ENCODE results near the gene MS4A8.

MS4A8 gene

GRCh38 chr11:60717956-60718355 is 18.5 kb downstream of the MS4A8 start:
- Histone ChIP-seq H3K9me3 (ENCODE audit: severe bottlenecking) (peaks cover 3% of the 10 kb centered on the region), H3K27ac (no peak overlapping the region), H3K36me3 (no peaks in the 10 kb centered on the region), H3K4me3 (ENCODE audit: low read depth, low read length) (no peak overlapping the region), H3K27me3 (ENCODE audit: insufficient read depth, low read depth, severe bottlenecking) (peaks cover 5% of the 10 kb centered on the region)
- no peak for DNase-seq
- no peak for TF ChIP-seq CTCF (IDR thresholded peaks at IDR 0.05; ENCODE audit: low read depth, low read length)

GRCh38 chr11:60718524-60719316 is 19.3 kb downstream of the MS4A8 start:
- Histone ChIP-seq H3K36me3 (no peaks in the 10 kb centered on the region), H3K27me3 (ENCODE audit: insufficient read depth, low read depth, severe bottlenecking) (peaks cover 11% of the 10 kb centered on the region), H3K9me3 (ENCODE audit: severe bottlenecking) (peaks cover 3% of the 10 kb centered on the region), H3K4me3 (ENCODE audit: low read depth, low read length) (no peak overlapping the region), H3K27ac (no peak overlapping the region)
- TF ChIP-seq CTCF (IDR thresholded peaks at IDR 0.05; ENCODE audit: low read depth, low read length), result no peak
- no peak for DNase-seq

- Histone ChIP-seq H3K4me3 (ENCODE audit: low read depth, low read length) (no peak overlapping the region), H3K36me3 (no peaks in the 10 kb centered on the region), H3K27me3 (ENCODE audit: insufficient read depth, low read depth, severe bottlenecking) (peaks cover 14% of the 10 kb centered on the region), H3K9me3 (ENCODE audit: severe bottlenecking) (peaks cover 3% of the 10 kb centered on the region), H3K27ac (no peak overlapping the region)
- TF ChIP-seq CTCF (IDR thresholded peaks at IDR 0.05; ENCODE audit: low read depth, low read length), result no peak
- no peak for DNase-seq
These were observed 20.0 kb downstream of the MS4A8 start for GRCh38 chr11:60719391-60719790.

GRCh38 chr11:60720460-60720859 is 21.0 kb downstream of the MS4A8 start:
- Histone ChIP-seq H3K27ac (no peak overlapping the region), H3K9me3 (ENCODE audit: severe bottlenecking) (peaks cover 3% of the 10 kb centered on the region), H3K4me3 (ENCODE audit: low read depth, low read length) (no peak overlapping the region), H3K36me3 (no peaks in the 10 kb centered on the region), H3K27me3 (ENCODE audit: insufficient read depth, low read depth, severe bottlenecking) (peaks cover 21% of the 10 kb centered on the region)
- no peak for DNase-seq
- no peak for TF ChIP-seq CTCF (IDR thresholded peaks at IDR 0.05; ENCODE audit: low read depth, low read length)

GRCh38 chr11:60724420-60724819 is 25.0 kb downstream of the MS4A8 start, which contains the start of gene MS4A18:
Gene MS4A18, plus strand, starts transcription at chr11:60724720.
- Histone ChIP-seq H3K4me3 (ENCODE audit: low read depth, low read length) (no peak within 1 kb of the TSS), H3K27ac (no peak within 1 kb of the TSS), H3K27me3 (ENCODE audit: insufficient read depth, low read depth, severe bottlenecking) (peaks cover 36% of the 10 kb centered on the region), H3K9me3 (ENCODE audit: severe bottlenecking) (no peaks in the 10 kb centered on the region), H3K36me3 (no peaks in the 10 kb centered on the region)
- TF ChIP-seq CTCF (IDR thresholded peaks at IDR 0.05; ENCODE audit: low read depth, low read length), result no peak
- no peak for DNase-seq

- DNase-seq, result no peak
- no peak overlapping the region for H3K27ac ChIP-seq
- H3K4me3 ChIP-seq (ENCODE audit: low read depth, low read length), result no peak overlapping the region
- H3K9me3 ChIP-seq (ENCODE audit: severe bottlenecking), result no peaks in the 10 kb centered on the region
- no peaks in the 10 kb centered on the region for H3K36me3 ChIP-seq
- no peak for TF ChIP-seq CTCF (IDR thresholded peaks at IDR 0.05; ENCODE audit: low read depth, low read length)
- peaks cover 31% of the 10 kb centered on the region for H3K27me3 ChIP-seq (ENCODE audit: insufficient read depth, low read depth, severe bottlenecking)
These were observed 26.2 kb downstream of the MS4A8 start for GRCh38 chr11:60725592-60725991.
